ENCODE data around the gene TBXA2R.

- TF ChIP-seq EZH2phosphoT487 (IDR thresholded peaks at IDR 0.05; ENCODE audit: low read depth, severe bottlenecking, unreplicated experiment) (no peak), CTCF (IDR thresholded peaks at IDR 0.05; ENCODE audit: poor library complexity) (no peak), EZH2 (IDR thresholded peaks at IDR 0.05; ENCODE audit: borderline replicate concordance) (no peak)
Measured at GRCh38 chr19:3557461-3558248, 49.0 kb downstream of the TBXA2R start, which contains the start of gene MFSD12.
